CD4-positive, alpha-beta memory T cell (primary cell): ENCODE results near the gene CYP4F2. TPM values are rescaled to one million over a fixed set of nuclear protein-coding genes. Genes with fewer than 3 reads are reported as not detected.

Experiments used
- CTCF ChIA-PET: fragments of 350-600 bp; sonication (Branson Sonifier 250); formaldehyde crosslinking; loops from one replicate; lab custom pipeline; 2021; ENCODE audit warnings: inconsistent platforms; ENCODE audit not compliant: partially characterized antibody; lab: Charles Lee
- POLR2A ChIA-PET: fragments of 350-600 bp; sonication (Branson Sonifier 250); formaldehyde crosslinking; loops from one replicate; lab custom pipeline; 2021; ENCODE audit not compliant: partially characterized antibody; lab: Charles Lee
- DNase-seq, 5 donors: peaks; one replicate each; pipeline versions ENCODE4 v3.0.0 to v3.0.0-alpha.2; 2020 to 2022; ENCODE audit warnings: mixed read lengths in 1 of 5
- H3K27ac ChIP-seq: one replicate; pipeline ENCODE4 v1.7.0; 2013; ENCODE audit warnings: low read depth, low read length
- H3K27me3 ChIP-seq: 2 replicates; pipeline ENCODE4 v1.7.0; 2013; ENCODE audit warnings: mild to moderate bottlenecking, low read length, moderate library complexity; ENCODE audit not compliant: insufficient read depth
- H3K36me3 ChIP-seq: 2 replicates; pipeline ENCODE4 v1.7.0; 2013; ENCODE audit warnings: mild to moderate bottlenecking, low read length, moderate library complexity; ENCODE audit not compliant: insufficient read depth
- H3K4me1 ChIP-seq: 2 replicates; pipeline ENCODE4 v1.7.0; 2013; ENCODE audit warnings: mild to moderate bottlenecking, low read length, moderate library complexity; ENCODE audit not compliant: insufficient read depth
- H3K4me3 ChIP-seq, 2 donors: one replicate each; pipeline ENCODE4 v1.7.0; 2013; ENCODE audit warnings: low read length in 2 of 2, mild to moderate bottlenecking in 1 of 2
- H3K9me3 ChIP-seq, 2 donors: one replicate each; pipeline ENCODE4 v1.7.0; 2013; ENCODE audit warnings: low read length in 2 of 2, control low read depth in 1 of 2; ENCODE audit not compliant: control insufficient read depth in 1 of 2
- H3K27ac Mint-ChIP-seq, 7 donors: one replicate each; pipeline ENCODE4 v1.8.0; 2020 to 2021; ENCODE audit warnings: mixed read lengths in 7 of 7, mild to moderate bottlenecking in 6 of 7, inconsistent platforms in 3 of 7, moderate library complexity in 3 of 7
- H3K27me3 Mint-ChIP-seq, 2 donors: one replicate each; pipeline ENCODE4 v1.8.0; 2020 to 2021; ENCODE audit warnings: mixed read lengths in 2 of 2
- H3K36me3 Mint-ChIP-seq, 2 donors: one replicate each; pipeline ENCODE4 v1.8.0; 2020 to 2021; ENCODE audit warnings: mixed read lengths in 2 of 2, inconsistent platforms in 1 of 2, mild to moderate bottlenecking in 1 of 2
- H3K4me1 Mint-ChIP-seq, 4 donors: one replicate each; pipeline ENCODE4 v1.8.0; 2020 to 2021; ENCODE audit warnings: mixed read lengths in 4 of 4, mild to moderate bottlenecking in 1 of 4
- H3K4me3 Mint-ChIP-seq, 8 donors: one replicate each; pipeline ENCODE4 v1.8.0; 2020 to 2021; ENCODE audit warnings: mixed read lengths in 8 of 8, mild to moderate bottlenecking in 7 of 8, moderate library complexity in 6 of 8, inconsistent platforms in 3 of 8
- H3K9me3 Mint-ChIP-seq, 8 donors: one replicate each; pipeline ENCODE4 v1.8.0; 2020 to 2021; ENCODE audit warnings: mixed read lengths in 8 of 8, mild to moderate bottlenecking in 5 of 8, inconsistent platforms in 3 of 8, moderate library complexity in 1 of 8
- intact Hi-C: fragments of 100-400 bp; cut with micrococcal nuclease; formaldehyde crosslinking; loops from one replicate; pipeline ENCODE4 v1.15.1; 2023
- polyA plus RNA-seq, 2 donors: library from polyadenylated mRNA; unstranded; fragments of 300-500 nt; fragmentation: Illumina TruSeq; gene quantifications; one replicate each; pipeline ENCODE4 v1.2.3, GENCODE V29; 2021
- total RNA-seq, 2 experiments: library from RNA; stranded (reverse); gene quantifications; one replicate each; pipeline ENCODE4 v1.2.3, GENCODE V29; 2021

CYP4F2 gene
- total RNA-seq, result not detected
- not detected for polyA plus RNA-seq

DNA sequence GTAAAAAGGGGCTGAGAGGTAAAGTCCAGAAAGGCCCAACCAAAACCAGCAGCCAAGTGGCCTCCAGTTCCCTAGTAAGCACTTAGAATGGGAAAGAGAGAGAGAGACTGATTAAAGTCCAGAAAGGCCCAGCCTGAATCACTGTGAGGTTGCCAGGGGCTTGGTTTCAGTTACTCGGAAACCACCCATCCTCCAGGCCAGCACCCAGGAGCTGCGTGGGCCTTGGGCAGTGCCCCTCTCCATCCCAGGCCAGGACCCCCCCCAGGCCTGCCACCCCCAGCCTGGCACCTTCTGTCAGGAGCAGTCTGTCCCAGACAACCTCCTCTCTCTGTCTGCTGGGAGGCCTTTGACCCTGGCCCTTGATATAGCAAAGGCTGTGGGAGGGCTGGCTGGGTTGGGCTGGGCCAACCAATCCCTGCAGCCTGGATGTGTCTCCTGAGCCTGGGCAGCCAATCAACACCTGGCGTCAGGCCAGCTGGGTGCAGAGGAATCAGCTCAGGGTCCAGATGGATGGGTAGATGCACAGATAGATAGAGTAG, at the start of gene CYP4F2:
TSS of gene CYP4F2 (minus strand) at position 337 of the 539 bp plus-strand sequence. CDS start 463 bp downstream, outside the sequence.
- POLR2A ChIA-PET, result no interaction called here
- H3K27me3 Mint-ChIP-seq, result peaks cover 24 to 31% of the 10 kb centered on the region in 2 donors
- Histone ChIP-seq H3K36me3 (no peaks in the 10 kb centered on the region), H3K27ac (no peak within 1 kb of the TSS), H3K27me3 (no peaks in the 10 kb centered on the region), H3K9me3 (no peaks in the 10 kb centered on the region), H3K4me1 (no peaks in the 10 kb centered on the region), H3K4me3 (no peak within 1 kb of the TSS)
- peaks cover 2 to 11% (median 8%) of the 10 kb centered on the region in 4 donors for H3K4me1 Mint-ChIP-seq
- CTCF ChIA-PET, result no interaction called here
- no peak within 1 kb of the TSS for H3K4me3 Mint-ChIP-seq
- intact Hi-C loops, result no loop called here
- no peak within 1 kb of the TSS for H3K27ac Mint-ChIP-seq
- H3K9me3 Mint-ChIP-seq, result no peaks in the 10 kb centered on the region
- H3K36me3 Mint-ChIP-seq, result no peaks in the 10 kb centered on the region
- no peak for DNase-seq

DNA sequence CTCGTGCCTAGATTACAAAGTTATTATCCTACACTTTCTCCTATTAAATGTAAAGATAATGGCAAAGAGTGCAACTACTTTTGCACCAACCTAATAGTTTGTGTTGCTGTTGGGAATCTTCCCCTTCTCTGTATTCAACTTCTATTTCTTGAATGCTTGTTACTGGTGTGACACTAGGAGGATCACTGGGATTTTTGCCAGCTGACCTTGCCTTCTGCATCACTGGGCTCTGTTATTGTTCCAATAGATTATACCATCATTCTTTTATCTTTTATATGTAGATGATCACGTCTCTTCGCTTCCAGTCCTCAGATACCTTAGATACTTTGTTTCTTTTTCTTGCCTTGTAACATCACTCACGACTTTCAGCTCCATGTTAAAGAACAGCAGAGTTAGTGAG, 47.4 kb upstream of the CYP4F2 start:
- Histone ChIP-seq H3K27me3 (no peaks in the 10 kb centered on the region), H3K9me3 (peaks cover 0 to 5% of the 10 kb centered on the region in 2 donors), H3K36me3 (no peaks in the 10 kb centered on the region), H3K4me1 (no peaks in the 10 kb centered on the region), H3K27ac (no peak overlapping the region), H3K4me3 (no peak overlapping the region)
- POLR2A ChIA-PET, result no interaction called here
- Mint-ChIP-seq H3K27me3 (peaks cover 28 to 30% of the 10 kb centered on the region in 2 donors), H3K9me3 (peaks cover 7 to 26% (median 20%) of the 10 kb centered on the region in 8 donors), H3K4me3 (no peak overlapping the region), H3K36me3 (peaks cover 5 to 10% of the 10 kb centered on the region in 2 donors), H3K4me1 (no peaks in the 10 kb centered on the region), H3K27ac (no peak overlapping the region)
- intact Hi-C loops, result no loop called here
- DNase-seq, result no peak
- CTCF ChIA-PET, result no interaction called here

DNA sequence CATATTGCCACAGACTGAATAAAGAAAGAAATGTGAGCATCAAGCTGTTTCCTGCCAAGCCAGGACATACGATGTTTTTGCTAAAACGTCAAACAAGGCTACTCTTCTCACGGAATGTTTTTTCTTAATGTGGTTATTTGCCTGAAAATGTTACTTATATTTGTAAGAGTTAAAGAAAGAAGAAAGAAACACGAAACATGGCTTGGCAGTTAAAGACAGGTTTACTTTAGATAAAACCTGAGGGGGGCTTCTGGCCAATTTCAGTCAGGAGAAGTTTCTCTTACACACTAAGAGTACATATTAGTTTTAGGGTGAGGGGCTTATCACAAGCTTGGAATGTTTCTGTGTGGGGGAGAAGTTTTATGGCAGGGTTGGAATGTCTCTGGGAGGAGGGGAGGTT, 46.5 kb upstream of the CYP4F2 start:
- no peak overlapping the region for H3K4me3 Mint-ChIP-seq
- DNase-seq, result no peak
- no peak overlapping the region for H3K27ac Mint-ChIP-seq
- no peak overlapping the region for H3K4me3 ChIP-seq
- CTCF ChIA-PET, result no interaction called here
- H3K36me3 Mint-ChIP-seq, result peaks cover 5 to 10% of the 10 kb centered on the region in 2 donors
- POLR2A ChIA-PET, result no interaction called here
- no peaks in the 10 kb centered on the region for H3K27me3 ChIP-seq
- H3K27me3 Mint-ChIP-seq, result peaks cover 30 to 31% of the 10 kb centered on the region in 2 donors
- H3K4me1 Mint-ChIP-seq, result peaks cover 0 to 2% (median 0%) of the 10 kb centered on the region in 4 donors
- H3K27ac ChIP-seq, result no peak overlapping the region
- no peaks in the 10 kb centered on the region for H3K4me1 ChIP-seq
- intact Hi-C loops, result no loop called here
- peaks cover 6 to 21% (median 15%) of the 10 kb centered on the region in 8 donors for H3K9me3 Mint-ChIP-seq
- H3K36me3 ChIP-seq, result no peaks in the 10 kb centered on the region
- peaks cover 0 to 5% of the 10 kb centered on the region in 2 donors for H3K9me3 ChIP-seq

DNA sequence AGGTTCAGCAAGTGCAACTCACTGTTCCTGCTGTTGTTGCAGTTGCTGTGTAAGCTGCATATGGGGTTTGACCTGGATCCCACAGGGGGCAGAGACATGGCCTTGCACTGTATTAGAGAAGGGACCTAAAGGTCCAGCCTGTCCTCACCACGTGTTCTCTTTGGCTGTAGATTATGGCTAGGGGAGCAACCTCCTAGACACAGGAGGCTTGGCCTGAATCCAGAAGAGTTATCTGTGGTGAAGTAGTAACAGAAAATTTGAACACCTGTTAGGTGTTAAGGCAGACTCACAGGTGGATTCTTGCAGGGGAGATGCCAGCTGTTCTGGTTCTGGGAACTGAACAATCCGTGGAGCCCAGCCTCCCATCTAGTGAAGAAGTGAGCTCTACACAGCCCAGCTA, 39.9 kb upstream of the CYP4F2 start:
- Mint-ChIP-seq H3K4me1 (peaks cover 0 to 6% (median 0%) of the 10 kb centered on the region in 4 donors), H3K27me3 (peaks cover 10 to 33% of the 10 kb centered on the region in 2 donors), H3K27ac (no peak overlapping the region), H3K9me3 (peaks cover 0 to 12% (median 4%) of the 10 kb centered on the region in 8 donors), H3K4me3 (no peak overlapping the region), H3K36me3 (peaks cover 0 to 4% of the 10 kb centered on the region in 2 donors)
- H3K27ac ChIP-seq, result no peak overlapping the region
- H3K4me3 ChIP-seq, result no peak overlapping the region
- intact Hi-C loops, result no loop called here
- no peaks in the 10 kb centered on the region for H3K9me3 ChIP-seq
- H3K27me3 ChIP-seq, result peaks cover 3% of the 10 kb centered on the region
- POLR2A ChIA-PET, result no interaction called here
- H3K36me3 ChIP-seq, result no peaks in the 10 kb centered on the region
- CTCF ChIA-PET, result no interaction called here
- no peak for DNase-seq
- no peaks in the 10 kb centered on the region for H3K4me1 ChIP-seq

GRCh38 chr19:15936950-15937349, 39.1 kb upstream of the CYP4F2 start:
- Histone ChIP-seq H3K4me3 (no peak overlapping the region), H3K36me3 (no peaks in the 10 kb centered on the region), H3K27ac (no peak overlapping the region), H3K4me1 (no peaks in the 10 kb centered on the region), H3K9me3 (no peaks in the 10 kb centered on the region), H3K27me3 (peaks cover 3% of the 10 kb centered on the region)
- CTCF ChIA-PET, result no interaction called here
- peaks cover 0 to 6% (median 0%) of the 10 kb centered on the region in 4 donors for H3K4me1 Mint-ChIP-seq
- H3K36me3 Mint-ChIP-seq, result peaks cover 0 to 4% of the 10 kb centered on the region in 2 donors
- DNase-seq, result no peak
- peaks cover 0 to 12% (median 4%) of the 10 kb centered on the region in 8 donors for H3K9me3 Mint-ChIP-seq
- peaks cover 8 to 30% of the 10 kb centered on the region in 2 donors for H3K27me3 Mint-ChIP-seq
- no peak overlapping the region for H3K27ac Mint-ChIP-seq
- POLR2A ChIA-PET, result no interaction called here
- H3K4me3 Mint-ChIP-seq, result no peak overlapping the region
- intact Hi-C loops, result no loop called here

- Mint-ChIP-seq H3K4me3 (no peak overlapping the region), H3K27me3 (peaks cover 10 to 31% of the 10 kb centered on the region in 2 donors), H3K4me1 (peaks cover 0 to 6% (median under 1%) of the 10 kb centered on the region in 4 donors), H3K9me3 (peaks cover 0 to 12% (median 4%) of the 10 kb centered on the region in 8 donors), H3K36me3 (peaks cover 0 to 4% of the 10 kb centered on the region in 2 donors), H3K27ac (no peak overlapping the region)
- no peaks in the 10 kb centered on the region for H3K4me1 ChIP-seq
- ChIA-PET CTCF (no interaction called here), POLR2A (no interaction called here)
- DNase-seq, result no peak
- no peaks in the 10 kb centered on the region for H3K9me3 ChIP-seq
- intact Hi-C loops, result no loop called here
- H3K27me3 ChIP-seq, result peaks cover 3% of the 10 kb centered on the region
- no peaks in the 10 kb centered on the region for H3K36me3 ChIP-seq
- no peak overlapping the region for H3K27ac ChIP-seq
- H3K4me3 ChIP-seq, result no peak overlapping the region
These were observed 38.3 kb upstream of the CYP4F2 start for GRCh38 chr19:15936173-15936572.

GRCh38 chr19:15935167-15935702, 37.4 kb upstream of the CYP4F2 start:
- Histone ChIP-seq H3K4me1 (no peaks in the 10 kb centered on the region), H3K27me3 (peaks cover 3% of the 10 kb centered on the region), H3K36me3 (no peaks in the 10 kb centered on the region), H3K4me3 (no peak overlapping the region), H3K9me3 (no peaks in the 10 kb centered on the region), H3K27ac (no peak overlapping the region)
- Mint-ChIP-seq H3K4me3 (no peak overlapping the region), H3K27me3 (peaks cover 7 to 34% of the 10 kb centered on the region in 2 donors), H3K4me1 (peaks cover 0 to 7% (median 3%) of the 10 kb centered on the region in 4 donors), H3K27ac (peak overlapping the region in 1 of 7 donors; percentile 69), H3K36me3 (peaks cover 0 to 4% of the 10 kb centered on the region in 2 donors), H3K9me3 (peaks cover 0 to 12% (median 4%) of the 10 kb centered on the region in 8 donors)
- no peak for DNase-seq
- intact Hi-C loops, result no loop called here
- CTCF ChIA-PET, result no interaction called here
- POLR2A ChIA-PET, result no interaction called here
